Hepatic stellate cell (primary cell): ENCODE data around the gene TEX30.
A peak's percentile ranks its signal among the peaks of the same experiment; 100 is the strongest.

ENCODE experiments used
- DNase-seq: peaks from one replicate; pipeline ENCODE4 v3.0.0; 2011; ENCODE audit warnings: low spot score

The TEX30 gene

GRCh38 chr13:102779436-102780159 is 6.0 kb upstream of the TEX30 start:
- DNase-seq = no peak

DNA sequence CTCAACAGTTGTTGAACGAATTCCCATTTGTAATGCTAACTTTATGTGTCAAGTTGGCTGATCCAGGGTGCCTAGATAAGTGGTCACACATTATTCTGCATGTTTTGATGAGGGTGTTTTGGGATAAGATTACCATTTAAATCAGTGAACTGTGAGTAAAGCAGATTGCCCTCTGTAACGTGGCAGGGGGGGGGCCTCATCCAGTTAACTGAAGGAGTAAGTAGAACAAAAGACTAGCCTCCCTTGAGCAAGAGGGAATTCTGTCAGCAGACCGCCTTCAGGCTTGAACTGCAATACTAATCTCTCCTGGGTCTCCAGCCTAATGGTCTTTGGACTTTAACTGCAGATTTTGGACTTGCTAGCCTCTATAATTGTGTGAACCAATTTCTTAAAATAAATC is 4.2 kb upstream of the TEX30 start:
- DNase-seq = no peak

- no peak for DNase-seq
These were observed 2.7 kb upstream of the TEX30 start for GRCh38 chr13:102776271-102776670.

GRCh38 chr13:102774591-102775520 is 1.3 kb upstream of the TEX30 start:
- no peak for DNase-seq

GRCh38 chr13:102774214-102774568 is 605 bp upstream of the TEX30 start:
- DNase-seq = no peak

DNA sequence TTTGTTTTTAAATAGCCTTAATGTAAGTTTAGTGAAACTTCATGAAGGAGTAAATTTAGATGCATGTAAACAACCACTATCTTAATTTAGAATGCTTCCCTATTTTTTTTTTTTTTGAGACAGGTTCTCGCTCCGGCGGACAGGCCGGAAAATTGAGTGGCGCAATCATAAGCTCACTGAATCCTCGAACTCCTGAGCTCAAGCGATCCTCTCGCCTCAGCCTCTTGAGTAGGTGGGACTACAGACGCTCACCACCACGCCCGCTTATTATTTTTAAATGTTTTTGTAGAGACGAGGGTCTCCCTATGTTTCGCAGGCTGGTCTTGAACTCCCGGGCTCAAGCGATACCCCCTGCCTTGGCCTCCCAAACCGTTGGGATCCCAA is 1.6 kb downstream of the TEX30 start:
- DNase-seq = no peak

- no peak for DNase-seq
These were observed 2.1 kb downstream of the TEX30 start for GRCh38 chr13:102771298-102772041.

DNA sequence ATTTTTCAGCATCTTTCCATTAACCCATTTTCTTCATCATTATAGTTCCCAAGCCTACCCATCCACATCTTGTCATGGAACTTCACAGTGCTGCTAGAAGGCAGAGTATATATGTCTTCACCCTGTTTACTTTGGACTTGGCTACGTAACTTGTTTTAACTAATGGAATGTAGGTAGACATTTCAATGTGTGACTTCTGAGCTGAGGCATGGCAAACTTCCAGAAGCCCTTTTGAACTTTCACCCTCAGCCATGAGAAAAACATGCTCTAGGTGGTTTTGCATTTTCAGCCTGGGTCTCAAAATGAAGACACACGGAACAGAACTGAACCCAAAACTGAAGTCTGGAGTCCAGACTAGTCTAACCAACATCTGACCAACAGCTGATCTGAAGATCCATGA is 3.2 kb downstream of the TEX30 start:
- DNase-seq = no peak

GRCh38 chr13:102769679-102770078 is 3.9 kb downstream of the TEX30 start:
- no peak for DNase-seq

DNA sequence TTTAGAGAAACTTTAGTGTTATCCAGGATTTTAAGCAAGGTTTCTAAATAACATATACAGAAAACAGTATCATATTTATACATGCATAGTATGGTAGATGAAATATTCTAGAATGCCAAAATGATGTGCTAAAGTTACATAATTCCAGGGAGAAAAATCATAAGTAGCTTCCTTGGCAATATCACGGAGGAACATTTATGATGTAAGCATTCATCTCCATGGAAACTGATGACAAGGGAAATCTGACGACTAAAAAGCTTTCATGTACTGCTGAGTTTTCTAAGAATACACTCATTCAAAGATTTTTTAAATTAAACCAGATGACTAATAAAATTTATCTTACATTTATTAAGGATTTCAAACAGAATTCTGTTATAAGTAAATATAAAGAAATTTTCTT is 4.7 kb downstream of the TEX30 start:
- DNase-seq = no peak

GRCh38 chr13:102763741-102764140 is 9.8 kb downstream of the TEX30 start:
- DNase-seq = no peak

- DNase-seq = no peak
These were observed 12.5 kb downstream of the TEX30 start for GRCh38 chr13:102761071-102761470.

DNA sequence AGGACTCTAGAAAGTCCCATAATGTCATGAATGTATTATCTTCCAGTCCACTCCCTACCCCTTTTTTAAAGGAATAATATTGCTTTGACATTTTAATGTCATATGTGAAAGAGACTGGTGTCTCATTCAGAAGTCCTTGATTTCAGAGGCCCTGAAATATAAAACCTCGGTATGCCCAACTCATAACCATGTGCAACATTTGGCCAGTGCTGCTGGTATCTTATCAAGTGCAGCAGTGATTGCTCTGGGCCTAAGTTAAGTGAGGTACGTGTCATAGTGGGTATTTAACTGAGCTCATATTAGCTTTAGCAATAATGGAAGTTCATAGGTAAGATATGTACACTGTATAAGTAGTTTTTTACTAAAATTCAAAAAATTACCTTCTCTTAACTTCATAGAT is 14.7 kb downstream of the TEX30 start:
- no peak for DNase-seq

DNA sequence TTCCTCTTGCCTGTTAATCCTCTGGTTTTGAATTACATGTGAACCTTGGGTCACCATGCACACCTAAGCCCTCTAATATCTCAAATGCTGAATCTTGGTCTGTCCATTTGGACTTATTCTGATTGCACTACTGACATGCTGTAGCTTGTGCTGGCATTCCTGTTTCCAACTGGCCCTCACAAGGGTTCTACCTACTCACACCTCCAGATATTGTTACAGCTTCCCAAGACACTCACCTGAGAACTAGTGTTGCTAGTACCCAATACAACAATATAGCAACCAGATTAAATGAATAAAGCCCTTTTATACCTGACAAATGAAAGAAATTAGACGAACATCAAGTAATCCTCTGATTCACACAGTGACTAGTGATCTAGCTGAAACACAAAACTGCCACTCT is 16.6 kb downstream of the TEX30 start:
- no peak for DNase-seq

GRCh38 chr13:102751886-102752285 is 21.7 kb downstream of the TEX30 start:
- no peak for DNase-seq

- no peak for DNase-seq
These were observed 31.1 kb downstream of the TEX30 start for GRCh38 chr13:102742506-102742905.

GRCh38 chr13:102742101-102742500 is 31.5 kb downstream of the TEX30 start:
- DNase-seq = no peak

DNA sequence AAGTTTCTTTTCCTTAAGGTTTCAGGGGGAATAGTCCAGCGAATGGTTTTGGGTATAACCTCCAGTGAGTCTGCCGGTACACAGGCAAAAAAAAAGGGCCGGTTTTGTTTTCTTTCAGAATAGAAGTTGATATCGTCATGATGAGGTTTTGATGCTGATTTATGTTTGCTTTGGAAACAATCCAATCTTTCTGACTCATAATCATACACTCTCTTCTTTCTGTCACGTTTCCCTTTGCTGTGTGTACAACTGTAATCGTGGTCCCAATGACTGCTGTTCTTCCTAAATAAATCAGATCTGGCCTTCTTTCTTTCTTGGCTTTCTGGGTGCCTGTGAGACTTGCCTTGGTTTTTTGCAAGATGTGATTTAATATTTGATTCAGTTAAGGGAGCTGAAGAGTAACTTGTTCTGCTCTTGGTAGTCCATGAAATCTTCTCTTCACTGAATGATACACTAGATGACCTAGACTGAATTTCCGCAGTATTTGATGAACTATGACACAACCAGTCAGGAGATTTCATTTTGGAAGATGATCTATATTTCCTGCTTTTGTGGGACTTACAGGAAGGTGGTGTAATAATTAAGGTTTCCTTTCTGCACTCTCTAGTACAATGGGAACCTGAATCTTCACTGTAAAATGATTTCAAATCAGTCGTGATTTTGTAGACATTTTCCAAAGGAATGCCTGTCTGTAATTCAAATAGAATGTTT is 43.9 kb downstream of the TEX30 start:
- DNase-seq = peak; percentile 9

DNA sequence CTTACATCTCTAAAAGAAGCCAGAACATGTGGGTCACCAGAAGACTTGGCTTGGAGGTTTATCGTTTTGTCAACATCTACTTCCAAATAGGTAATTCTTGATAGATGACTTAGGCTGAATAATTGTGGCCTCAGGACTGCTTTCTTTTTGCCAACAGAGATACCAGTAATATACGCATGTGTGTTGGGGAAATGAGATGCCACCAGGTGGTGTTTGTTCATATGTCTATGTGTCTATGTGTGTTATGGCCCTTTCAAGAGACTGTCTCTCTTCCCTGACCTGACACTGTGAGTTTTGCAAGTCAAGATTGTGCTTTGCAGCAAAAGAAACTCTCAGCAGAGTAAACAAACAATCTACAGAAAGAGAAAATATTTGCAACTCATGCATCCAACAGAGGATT is 47.2 kb downstream of the TEX30 start:
- no peak for DNase-seq

GRCh38 chr13:102724923-102725322 is 48.7 kb downstream of the TEX30 start:
- DNase-seq = no peak

DNA sequence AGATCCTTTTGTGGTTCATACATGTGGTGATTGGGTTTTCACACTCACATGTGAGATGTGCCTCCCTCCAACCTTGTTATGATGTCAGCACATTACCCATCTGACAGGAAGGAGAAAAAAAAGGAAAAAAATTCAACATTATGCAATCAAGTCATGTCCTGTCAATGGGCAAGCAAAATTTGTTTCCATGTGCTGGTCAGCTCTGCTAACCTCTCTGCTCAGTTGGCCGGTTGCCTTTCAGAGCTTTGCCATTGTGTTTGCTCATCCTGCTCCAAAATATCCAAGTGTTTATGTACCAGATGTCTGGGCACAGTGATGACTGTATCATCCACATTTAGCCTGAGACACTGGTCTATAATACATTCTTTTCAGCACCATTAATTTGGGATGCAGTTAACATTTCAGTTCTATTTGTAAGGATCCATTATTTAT is 51.8 kb downstream of the TEX30 start:
- DNase-seq = no peak

- DNase-seq = no peak
These were observed 54.8 kb downstream of the TEX30 start for GRCh38 chr13:102718746-102719145.
